Suppressor macrophage (primary cell): ENCODE results near the gene SPRTN.

Experiments
- DNase-seq, 4 experiments: peaks; one replicate each; pipeline ENCODE4 v3.0.0-alpha.2; 2020 to 2022

The SPRTN gene

DNA sequence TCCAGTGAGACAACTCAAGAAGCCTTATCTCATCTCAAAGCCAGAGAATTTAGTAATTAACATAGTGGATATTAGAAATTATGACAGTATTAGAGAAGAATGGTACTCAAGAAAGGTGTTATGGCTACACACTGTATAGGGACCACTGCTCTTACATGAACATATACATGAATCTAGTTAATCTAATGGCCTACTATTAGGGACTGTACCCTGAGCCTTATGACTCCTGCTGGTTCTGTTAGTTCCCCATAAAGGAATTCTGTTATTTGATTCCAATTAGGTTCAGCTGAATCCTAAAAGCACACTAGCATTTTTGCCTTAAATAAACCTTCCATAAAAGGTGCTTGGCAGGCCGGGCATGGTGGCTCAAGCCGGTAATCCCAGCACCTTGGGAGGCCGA lies 44.3 kb downstream of the SPRTN start:
- DNase-seq, result no peak

DNA sequence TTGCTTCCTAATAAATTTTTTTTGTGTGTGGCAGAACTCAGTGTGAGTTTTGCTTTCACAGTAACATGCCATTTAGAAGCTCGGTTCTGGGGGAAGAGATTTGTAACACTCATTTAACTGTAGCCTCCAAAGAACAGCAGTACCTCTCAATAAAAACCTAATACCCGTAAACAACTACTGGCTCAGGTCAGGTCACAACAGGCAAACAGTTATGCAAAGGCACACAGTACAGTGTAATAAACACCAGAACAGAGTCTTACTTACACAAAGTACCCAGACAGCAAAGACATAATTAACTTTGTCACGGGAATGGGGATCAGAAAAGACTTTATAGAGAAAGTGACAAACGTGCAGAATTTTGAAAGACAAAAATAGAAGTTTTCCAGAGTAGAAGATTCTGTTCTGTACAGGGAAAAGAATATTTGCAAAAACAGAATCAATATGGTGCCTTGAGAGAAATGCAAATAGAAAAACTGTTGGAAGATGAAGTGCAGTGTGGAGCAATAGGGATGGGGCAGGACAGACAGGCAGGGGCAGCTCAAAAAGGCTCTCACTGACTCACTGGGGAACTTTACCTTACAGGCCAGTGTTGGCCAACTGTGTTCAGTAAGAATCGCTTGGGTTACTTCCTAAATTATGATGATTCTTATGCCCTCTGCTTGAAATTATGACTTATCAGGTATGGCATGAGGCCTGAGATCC lies 45.2 kb downstream of the SPRTN start:
- DNase-seq, result peak; percentile 27 to 64 (median 62)

DNA sequence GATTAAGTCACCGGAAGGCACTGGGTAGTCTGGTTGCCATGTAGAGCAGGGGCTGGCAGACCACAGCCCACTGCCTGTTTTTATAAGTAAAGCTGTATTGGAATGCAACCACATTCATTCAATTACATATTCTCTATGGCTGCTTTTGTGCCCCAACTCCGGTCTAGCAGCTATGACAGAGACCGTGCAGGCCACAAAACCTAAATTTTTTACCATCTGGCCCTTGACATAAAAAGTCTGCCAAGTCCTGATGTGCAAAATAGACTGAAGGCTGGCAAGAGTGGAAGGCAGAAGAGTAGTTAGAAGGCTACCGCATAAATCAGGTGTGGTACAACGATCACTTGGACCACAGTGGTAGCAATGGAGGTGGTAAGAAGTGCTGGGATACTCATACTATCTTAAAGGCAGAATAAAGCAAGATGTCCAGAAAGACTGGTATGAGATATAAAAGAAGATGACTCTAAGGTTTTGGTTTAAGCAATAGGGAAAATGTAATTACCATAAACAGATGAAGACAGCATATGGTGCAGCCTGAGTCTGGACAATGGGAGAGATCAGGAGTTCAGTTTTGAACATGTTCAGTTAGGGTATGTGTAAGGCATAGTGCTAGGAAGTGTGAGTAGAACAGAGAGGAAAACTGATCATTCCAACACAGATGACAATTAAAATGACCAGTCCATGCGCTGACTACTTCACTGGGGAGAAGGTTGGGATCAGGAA lies 46.8 kb downstream of the SPRTN start:
- no peak for DNase-seq

DNA sequence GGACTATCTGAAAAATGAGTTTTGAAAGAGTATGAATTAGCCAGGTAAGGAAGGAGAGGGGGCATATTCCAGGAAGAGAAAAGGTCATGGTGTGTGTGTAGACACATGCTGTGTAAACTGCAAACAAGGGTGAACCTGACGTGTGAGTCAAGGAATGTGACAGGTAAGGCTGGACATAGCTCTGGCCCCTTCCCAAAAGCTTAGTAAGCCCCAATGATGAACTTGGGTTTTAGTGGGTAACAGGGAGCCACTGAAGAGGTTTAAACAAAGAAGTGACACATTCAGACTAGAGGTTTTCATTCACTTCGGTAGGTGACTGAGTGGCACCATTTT lies 47.3 kb downstream of the SPRTN start:
- no peak for DNase-seq

DNA sequence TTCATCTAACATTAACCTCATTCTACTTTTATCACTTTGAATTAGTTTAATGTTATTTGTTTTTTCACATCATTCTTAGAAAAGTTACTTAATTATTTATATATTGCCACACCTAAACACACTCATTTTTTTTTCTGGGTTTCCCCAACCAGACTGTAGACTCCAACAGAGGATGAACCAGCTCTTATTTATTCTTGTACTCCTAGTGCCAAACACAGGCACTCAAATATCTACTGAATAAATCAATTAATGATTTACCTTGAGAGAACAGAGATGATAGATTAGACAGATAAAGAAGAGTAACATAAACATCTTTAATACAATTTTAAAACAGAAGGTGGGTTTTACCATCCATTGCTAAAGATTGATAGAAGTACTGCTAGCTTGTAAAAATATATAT lies 48.4 kb downstream of the SPRTN start:
- no peak for DNase-seq

DNA sequence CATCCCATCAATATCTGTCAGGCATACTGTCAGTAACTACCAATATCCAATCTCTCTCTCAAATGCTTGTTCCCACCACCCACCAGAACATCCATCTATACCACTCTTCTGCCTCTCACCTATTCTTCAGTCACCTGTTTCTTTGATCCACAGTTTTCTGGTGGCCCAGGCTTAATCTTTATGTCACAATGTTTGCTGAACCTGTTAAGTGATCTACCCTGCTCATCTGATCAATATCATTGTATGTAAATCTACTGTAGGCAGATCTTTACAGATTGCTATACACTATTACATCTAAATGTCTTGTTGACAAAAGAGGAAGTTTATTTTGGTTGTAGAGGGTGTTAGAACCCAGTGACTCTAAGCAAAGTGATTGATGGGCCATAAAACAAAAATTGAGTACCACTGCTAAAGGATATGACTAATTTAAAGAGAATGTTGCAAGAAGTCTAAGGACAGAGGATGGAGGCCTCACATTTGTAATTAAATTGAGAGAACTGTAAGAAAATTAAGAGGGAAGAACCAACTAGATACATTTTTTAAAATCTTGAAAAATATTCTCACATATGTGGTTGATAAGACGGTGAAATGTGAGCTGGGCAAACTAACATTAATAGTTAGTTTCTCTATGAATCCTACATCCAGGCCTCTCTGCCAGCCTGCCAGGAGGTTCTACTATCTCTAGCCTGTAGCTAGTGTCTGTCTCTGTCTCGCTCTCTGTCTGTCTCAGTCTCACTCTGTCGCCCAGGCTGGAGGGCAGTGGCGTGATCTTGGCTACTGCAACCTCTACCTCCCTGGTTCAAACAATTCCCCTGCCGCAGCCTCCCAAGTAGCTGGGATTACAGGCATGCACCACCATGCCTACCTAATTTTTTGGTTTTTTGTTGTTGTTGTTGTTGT lies 49.9 kb downstream of the SPRTN start:
- DNase-seq, result peak in 2 of 4 experiments; percentile 12 to 19

DNA sequence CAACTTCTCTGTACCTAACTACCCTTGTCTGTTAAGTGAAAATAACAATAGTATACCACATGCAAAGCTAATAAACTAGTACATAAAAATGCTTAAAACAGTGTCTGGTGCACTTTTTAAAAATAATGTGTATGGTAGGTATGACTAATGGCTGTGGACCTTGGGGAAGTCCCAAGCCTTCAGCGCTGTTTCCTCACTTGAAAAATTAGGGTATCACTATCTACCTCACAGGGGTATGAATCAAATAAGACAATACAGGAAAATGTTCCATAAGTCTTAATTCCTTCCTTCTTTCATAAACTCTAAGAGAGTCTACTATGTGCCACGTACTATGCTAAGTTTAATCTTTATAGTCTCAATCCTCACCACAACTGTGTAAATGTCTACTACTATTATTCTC lies 52.0 kb downstream of the SPRTN start:
- DNase-seq, result peak in 1 of 4 experiments; percentile 13

DNA sequence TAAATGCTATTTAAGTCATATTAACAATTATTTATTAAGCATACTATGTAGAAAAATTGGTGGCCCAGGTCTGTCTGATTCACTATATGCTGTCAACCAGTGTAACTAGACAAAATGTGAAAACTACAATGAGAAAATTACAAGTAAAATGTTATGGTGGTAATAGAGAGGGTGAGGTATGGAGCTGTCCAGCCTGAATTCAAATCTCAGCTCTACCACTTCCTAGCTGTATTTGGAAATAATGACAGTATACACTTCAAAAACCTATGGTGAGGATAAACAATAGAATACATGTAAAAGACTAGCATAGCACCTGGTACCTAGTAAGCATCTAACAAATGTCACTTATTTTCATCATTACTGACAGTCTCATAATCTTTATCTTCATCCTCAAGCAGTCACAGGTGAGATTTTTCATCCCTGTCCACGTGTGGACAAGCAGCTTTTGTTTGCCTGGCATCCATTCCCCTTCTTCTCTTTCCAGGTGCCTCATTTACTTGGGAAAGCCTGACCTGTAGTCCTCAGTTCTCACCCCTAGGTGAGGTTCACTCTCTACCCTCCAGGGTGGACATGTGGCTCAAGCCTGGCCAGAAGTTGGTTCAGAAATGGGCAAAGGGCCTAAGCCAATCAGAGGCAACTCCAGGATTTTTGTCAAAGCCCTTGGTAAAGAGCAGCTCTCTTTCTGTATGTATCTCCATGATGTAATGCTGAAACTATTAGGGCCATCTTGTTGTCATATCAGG lies 54.5 kb downstream of the SPRTN start:
- no peak for DNase-seq

DNA sequence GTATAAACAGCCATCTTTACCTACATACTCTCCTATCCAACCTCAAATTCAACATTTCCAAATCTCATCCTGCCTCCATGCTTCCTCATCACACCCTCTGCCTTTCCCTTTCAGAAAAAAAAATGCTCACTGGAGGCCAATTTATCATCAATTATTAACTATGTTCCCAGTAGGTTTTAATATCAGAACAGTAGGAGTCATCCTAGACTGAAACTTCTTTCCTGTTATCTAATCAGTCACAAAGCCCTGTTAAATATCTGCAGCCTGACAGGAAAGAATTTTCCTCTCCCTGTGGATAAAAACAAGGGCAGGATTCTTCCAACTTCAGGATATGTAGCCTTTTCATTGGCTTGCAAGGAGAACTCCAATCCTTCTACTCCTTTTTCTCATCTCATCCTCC lies 55.6 kb downstream of the SPRTN start:
- no peak for DNase-seq

DNA sequence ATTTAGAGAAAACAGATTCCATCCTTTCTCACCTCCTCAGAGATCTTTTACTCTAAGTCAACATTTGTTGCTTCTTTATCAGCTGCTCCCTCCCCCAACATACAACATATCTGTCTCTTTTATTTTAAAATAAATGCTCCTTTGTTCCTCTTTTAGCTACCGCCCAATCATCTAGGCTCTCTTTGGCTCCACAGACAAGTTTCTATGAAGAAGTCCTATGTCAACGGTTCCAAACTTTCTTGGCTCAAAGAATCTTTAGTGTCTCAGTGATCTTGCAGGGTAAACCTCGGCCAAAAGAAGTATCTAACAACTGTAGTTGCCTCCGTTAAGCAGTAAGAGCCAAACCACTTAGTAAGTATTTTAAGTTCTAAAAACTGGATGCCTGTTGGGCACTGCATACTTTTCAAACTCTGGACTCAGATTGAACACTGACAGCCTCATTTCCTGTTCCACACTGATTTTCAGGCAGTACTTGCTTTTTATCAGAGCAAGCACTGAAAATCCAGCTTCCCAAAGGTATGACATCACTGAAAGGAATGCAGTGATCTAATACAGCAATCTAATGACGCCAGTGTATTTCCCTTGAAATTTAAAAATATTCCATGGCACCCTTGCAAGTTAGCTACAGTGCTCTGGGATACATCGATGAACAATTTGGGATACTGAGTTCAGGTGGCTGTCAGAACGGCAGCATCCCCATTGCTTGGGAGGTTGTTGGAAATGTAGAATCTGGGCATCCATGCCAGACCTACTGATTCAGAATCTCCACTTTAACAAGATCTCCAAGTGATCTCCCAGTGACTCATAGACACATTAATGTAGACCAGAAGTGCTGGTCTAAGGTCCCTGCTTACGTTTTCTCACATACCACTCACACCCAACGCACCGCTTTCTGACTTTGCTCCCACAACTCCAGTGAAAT lies 57.2 kb downstream of the SPRTN start:
- DNase-seq, result peak; percentile 17 to 55 (median 39)

DNA sequence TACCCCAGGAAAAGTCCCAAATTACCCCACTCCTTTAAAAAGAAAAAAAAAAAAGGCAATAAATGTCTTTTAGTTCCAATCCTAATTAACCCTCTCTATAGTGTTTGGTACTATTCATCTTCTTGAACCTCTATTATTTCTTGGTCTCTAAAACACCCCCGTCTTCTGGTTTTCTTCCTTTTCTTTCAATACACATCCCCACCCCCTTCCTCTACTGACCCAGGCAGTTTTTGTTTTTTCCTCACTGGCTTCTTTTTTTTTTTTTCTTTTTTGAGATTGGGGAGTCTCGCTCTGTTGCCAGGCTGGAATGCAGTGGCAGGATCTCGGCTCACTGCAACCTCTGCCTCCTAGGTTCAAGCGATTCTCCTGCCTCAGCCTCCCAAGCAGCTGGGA lies 57.9 kb downstream of the SPRTN start:
- DNase-seq, result no peak

DNA sequence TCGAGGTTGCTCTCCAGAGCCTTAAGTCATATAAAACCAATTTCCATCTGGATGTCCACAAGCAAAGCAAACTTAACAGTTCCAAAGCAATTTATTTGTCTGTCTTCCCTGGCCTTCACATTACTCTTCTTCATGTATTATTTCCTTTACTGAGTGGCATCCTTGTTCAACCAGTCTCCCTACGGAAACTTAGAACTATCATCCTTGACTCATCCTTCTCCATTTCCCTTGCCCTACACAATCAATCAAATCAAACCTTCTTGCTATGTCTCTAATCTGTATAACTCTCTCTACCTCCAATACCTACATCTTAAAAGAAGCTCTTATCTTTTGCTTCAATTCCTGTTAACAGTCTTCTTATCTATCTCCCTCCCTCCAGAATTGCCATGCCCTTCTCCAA lies 58.5 kb downstream of the SPRTN start:
- DNase-seq, result no peak

DNA sequence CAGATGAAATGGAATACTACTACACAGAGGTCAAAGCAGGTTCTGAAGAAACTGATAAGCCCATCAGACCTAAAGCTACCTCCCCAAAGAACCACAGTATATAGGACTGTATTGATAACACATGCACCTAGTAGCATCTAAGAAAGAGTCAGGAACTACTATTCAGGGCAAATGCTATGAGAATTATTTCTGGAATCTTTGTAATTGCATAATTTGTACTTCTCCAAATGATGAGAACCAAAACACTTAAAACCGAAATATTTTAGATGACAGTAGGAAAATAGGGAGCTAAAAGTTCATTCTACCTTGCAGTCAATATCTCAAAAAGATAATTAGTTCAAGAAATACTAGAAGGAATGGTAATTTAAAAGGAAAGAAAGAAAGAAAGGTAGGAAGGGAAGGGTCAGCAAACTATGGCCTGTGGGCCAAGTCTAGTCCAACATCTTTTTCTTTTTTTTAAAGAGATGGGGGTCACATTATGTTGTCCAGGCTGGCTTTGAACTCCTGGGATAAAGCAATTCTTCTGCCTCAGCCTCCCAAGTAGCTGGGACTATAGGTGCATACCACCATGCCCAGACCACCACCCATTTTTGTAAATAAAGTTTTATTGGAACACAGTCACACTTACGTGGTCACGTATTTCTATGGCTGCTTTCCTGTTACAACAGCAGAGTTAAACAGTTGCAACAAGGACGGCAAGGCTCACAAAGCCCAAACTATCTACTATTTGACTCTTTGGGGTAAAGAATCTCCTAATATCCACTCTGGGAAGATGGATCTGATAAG lies 60.0 kb downstream of the SPRTN start:
- DNase-seq, result no peak

DNA sequence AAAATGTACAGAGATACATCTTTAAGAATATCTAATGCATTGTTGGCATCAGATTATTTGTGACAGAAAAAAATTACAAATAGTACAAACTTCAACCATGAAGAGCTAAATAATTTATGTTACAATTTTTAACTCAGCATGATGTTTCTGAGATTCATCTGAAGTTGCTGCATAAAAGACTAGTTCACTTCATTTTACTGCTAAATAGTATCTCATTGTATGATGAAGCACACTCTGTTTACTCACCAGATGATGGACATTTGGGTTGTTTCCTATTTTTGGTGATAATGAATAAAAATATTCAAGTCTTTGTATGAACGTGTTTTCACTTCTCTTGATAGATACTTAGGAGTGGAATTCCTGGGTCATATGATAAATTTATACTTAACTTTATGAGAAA lies 63.4 kb downstream of the SPRTN start:
- no peak for DNase-seq

DNA sequence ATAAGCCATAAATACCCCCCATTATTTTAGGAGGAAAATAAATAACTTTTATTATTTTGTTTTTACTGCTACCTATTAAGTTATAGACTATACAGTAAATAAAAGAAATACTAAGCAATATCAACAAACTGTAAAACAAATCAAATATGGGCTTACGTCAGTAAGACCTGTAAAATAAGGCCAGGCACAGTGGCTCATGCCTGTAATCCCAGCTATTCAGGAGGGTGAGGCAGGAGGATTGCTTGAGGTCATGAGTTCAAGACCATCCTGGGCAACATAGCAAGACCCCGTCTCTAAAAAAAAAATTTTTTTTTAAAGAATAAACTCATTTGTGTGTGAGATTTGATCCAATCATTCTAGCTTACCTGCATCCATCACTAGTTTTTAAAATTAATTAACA lies 66.2 kb downstream of the SPRTN start:
- no peak for DNase-seq
